Vein endothelial cell (primary cell): ENCODE results near the gene IKZF5. TPM values are rescaled to one million over a fixed set of nuclear protein-coding genes. Genes with fewer than 3 reads are reported as not detected.

ENCODE experiments used
- total RNA-seq: library from RNA; depleted of rRNA; stranded (reverse); fragments of >200 nt; gene quantifications from 2 replicates; pipeline ENCODE4 v1.2.3, GENCODE V29; 2012

IKZF5 gene, protein sequence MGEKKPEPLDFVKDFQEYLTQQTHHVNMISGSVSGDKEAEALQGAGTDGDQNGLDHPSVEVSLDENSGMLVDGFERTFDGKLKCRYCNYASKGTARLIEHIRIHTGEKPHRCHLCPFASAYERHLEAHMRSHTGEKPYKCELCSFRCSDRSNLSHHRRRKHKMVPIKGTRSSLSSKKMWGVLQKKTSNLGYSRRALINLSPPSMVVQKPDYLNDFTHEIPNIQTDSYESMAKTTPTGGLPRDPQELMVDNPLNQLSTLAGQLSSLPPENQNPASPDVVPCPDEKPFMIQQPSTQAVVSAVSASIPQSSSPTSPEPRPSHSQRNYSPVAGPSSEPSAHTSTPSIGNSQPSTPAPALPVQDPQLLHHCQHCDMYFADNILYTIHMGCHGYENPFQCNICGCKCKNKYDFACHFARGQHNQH
- 5.7 and 6.9 TPM in 2 replicates for total RNA-seq

DNA sequence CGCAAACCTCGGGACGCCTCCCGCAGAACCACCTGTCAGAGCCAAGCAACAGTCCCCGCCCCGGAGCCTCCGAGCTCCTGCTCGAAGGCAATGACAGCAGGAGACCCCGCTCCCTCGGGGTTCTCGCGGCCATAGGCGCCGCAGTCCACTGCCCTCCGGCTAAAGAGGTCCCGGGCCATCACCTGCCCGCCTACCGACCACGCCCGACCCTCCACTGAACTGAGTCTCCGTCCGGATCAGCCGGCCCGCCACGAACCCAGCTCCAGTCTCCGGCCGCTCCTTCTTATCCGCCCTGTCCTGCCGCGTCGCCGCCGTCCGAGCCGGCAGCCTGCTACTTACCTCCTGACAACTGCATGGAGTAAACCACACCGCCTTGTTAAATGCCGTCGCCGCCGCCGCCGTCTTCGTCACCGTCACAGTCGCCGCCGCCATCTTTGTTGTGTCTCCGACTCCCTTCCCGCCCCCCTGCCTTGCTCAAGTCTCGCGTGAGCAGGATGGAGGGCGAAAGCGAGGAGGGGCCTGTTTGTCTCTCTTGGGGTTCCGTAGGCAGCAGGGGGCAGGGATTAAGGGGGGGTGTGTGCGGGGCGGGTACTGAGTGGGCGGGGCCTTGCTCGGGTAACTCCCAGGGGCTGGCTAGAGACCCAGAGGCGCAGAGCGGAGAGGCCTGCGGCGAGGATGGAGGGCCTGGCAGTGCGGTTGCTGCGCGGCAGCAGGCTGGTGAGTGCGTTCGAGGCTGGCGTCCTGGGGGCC is at the start of gene IKZF5, which contains the start of gene ACADSB:
IKZF5 (minus strand) TSS at position 441 of the 750 bp plus-strand sequence. CDS start 10,170 bp downstream, outside the sequence.
ACADSB (plus strand) TSS at position 652 of the 750 bp plus-strand sequence; CDS start at position 676, 24 bp downstream.

DNA sequence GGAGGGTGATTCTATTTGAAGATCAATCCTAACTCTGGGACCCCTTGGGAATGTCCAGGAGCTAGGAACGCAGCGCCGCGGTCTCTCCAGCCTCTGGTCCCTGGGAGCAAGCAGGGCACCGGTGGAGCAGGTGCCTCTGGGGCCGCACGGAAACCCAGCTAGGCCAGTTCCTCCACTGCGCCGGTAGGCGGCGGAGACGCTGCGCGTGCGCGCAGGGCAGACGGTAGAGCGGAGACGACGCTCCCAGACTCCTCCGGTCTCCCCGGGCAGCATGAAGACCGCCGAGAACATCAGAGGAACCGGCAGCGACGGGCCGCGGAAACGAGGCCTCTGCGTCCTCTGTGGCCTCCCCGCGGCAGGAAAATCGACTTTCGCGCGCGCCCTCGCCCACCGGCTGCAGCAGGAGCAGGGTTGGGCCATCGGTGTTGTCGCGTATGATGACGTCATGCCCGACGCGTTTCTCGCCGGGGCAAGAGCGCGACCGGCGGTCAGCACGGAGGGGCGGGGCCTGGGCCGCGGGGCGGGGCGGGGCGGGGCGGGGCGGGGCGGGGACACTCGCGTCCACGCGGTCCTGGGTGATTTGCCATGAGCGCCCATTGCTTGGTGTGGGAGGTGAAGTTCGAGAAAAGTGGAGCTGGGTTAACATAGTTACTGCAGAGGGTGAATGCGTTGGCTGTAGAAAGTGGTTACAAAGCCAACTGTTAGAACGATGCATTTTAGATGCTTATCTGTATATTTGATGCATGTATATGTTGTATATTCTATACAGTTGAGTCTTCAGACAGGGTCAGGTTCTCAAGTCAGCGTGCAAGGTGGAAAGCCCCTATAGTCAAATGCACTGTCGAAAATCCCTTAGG is 28.2 kb downstream of the IKZF5 start, which contains the start of gene PSTK:
PSTK (plus strand) TSS at position 193 of the 857 bp plus-strand sequence; CDS start at position 272, 79 bp downstream.

DNA sequence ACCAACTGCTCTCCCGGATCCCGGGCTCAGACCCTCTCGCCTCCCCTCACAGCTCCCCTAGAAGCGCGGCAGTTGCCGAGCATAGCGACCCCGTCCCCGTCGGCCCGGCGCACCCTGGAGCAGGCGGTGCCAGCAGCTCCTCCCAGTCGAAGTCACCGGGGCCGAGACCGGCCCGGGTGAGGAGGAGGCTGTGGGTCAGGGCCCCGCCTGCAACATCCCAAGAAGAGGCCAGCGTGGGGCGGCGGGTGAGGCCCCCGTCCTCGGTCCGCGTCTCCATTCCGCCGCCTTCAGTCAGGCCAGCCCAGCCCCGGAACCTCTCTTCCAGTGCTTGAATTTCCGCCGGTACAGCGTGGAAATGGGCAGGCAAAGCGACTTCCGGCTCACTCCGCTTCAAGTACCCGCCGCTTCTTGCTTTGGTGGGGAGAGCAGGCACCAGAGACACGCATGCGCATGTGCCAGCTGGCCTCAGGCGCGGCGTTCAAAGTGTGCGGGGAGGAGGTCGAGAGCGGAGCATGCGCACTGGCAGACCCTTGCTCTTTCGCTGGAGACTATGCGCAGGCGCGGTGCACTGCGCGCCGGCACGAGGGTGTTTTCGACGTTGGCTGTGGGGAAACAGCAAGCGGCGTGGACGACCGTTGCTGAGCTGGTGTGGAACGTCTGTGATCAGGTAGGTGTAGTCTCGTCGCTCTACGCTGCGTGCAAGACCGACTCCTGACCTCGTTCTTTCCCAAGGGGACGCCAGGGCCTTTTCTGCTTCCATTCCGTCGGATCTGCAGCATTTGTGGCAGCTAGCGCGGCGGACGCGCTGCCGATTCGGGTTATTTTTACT is 54.5 kb downstream of the IKZF5 start, which contains the start of gene C10orf88:
C10orf88 (minus strand) TSS at position 326 of the 829 bp plus-strand sequence; CDS start at position 277, 49 bp downstream.

Other genes starting within 250 kb of the IKZF5 start
- 0.65 and 0.86 TPM in 2 replicates for gene CUZD1, start 162.9 kb downstream of the IKZF5 start, total RNA-seq
- gene FAM24B, start 129.2 kb downstream of the IKZF5 start, total RNA-seq, result 5.4 and 5.6 TPM in 2 replicates
- gene FAM24A, start 98.2 kb downstream of the IKZF5 start, total RNA-seq, result not detected in 2 replicates
- 8.2 and 10.5 TPM in 2 replicates for gene C10orf88, start 54.6 kb downstream of the IKZF5 start, total RNA-seq
- gene PSTK, start 28.4 kb downstream of the IKZF5 start, total RNA-seq, result 4.6 and 5.2 TPM in 2 replicates
- gene ACADSB, start 211 bp upstream of the IKZF5 start, total RNA-seq, result 3.3 and 5.3 TPM in 2 replicates
- not detected in 2 replicates for gene HMX3, start 127.2 kb upstream of the IKZF5 start, total RNA-seq
- gene HMX2, start 139.3 kb upstream of the IKZF5 start, total RNA-seq, result not detected in 2 replicates
- gene BUB3, start 145.6 kb upstream of the IKZF5 start, total RNA-seq, result 146 and 203 TPM in 2 replicates